HG03280 (cell line): ENCODE results near the gene NR0B2.
A peak's percentile ranks its signal among the peaks of the same experiment; 100 is the strongest.
"Not testable (repeated sequence)": the region's sequence is repeated elsewhere in the genome, so short reads cannot be mapped to it uniquely, and the experiment has no call there.

Source experiments
- ATAC-seq: cut with Tn5 transposase; IDR thresholded peaks from one replicate; pipeline ENCODE4 v1.9.1; 2021; ENCODE audit warnings: mild to moderate bottlenecking, moderate library complexity; ENCODE audit not compliant: unreplicated experiment

Gene NR0B2

DNA sequence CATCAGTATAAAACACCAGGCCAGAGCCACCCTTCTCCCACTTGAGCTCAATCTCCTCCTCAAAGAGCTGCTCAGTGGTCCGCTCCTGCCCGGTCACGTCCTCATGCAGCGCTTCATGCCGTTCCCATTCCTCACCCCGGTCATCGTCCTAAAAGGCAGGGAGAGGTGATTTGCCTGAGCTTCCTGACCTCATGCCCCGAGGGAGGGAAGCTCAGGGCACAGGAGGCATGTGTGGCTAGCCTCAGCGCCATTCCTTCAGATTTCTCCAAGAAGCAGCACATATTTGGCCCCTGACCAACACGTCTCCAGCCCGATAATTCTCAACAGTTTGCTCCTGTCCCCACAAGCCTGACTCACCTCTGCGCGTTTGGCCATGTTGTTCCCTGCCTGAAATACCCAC is 19.5 kb downstream of the NR0B2 start:
- ATAC-seq, result no peak

GRCh38 chr1:26890467-26890796 is 23.3 kb downstream of the NR0B2 start:
- ATAC-seq, result peak; percentile 19

- peak; percentile 80 for ATAC-seq
Measured at GRCh38 chr1:26889551-26890466, 24.0 kb downstream of the NR0B2 start, which contains the start of gene GPN2. Gene GPN2 (minus strand): TSS chr1:26890283. CDS start chr1:26890096, 187 bp downstream.

GRCh38 chr1:26888231-26888630 is 25.5 kb downstream of the NR0B2 start:
- no peak for ATAC-seq

- no peak for ATAC-seq
Measured at GRCh38 chr1:26887125-26887524, 26.6 kb downstream of the NR0B2 start.

- ATAC-seq, result no peak
Measured at GRCh38 chr1:26882696-26883463, 30.9 kb downstream of the NR0B2 start.

DNA sequence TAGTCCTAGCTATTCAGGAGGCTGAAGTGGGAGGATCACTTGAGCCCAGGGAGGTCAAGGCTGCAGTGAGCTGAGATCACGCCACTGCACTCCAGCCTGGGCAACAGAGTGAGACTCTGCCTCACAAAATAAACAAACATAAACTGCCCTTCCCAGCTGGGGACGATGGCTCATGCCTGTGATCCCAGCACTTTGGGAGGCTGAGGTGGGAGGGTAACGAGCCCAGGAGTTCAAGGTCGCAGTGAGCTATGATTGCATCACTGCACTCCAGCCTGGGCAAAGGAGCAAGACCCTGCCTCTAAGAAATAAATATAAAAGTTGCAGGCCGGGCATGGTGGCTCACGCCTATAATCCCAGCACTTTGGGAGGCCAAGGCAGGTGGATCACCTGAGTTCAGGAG is 32.2 kb downstream of the NR0B2 start:
- not testable (repeated sequence) for ATAC-seq

DNA sequence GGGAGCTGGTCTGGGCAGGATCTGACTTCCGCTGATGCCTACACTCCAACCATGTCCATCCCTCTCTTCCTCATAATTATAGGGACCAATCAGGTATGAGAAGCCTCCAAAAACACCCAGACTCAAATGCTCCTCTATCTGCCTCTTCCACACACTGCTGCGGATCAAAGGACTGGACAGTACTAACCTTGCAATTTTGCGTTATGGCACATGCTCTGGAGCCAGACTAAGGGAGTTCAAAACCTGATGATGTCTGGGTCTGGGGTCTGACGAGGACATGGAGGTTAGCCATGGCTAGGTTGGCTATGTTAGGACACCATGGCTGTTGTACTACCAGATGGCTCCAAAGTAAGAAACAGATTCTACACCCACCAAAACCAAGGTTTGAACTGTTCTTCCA is 34.0 kb downstream of the NR0B2 start:
- no peak for ATAC-seq

DNA sequence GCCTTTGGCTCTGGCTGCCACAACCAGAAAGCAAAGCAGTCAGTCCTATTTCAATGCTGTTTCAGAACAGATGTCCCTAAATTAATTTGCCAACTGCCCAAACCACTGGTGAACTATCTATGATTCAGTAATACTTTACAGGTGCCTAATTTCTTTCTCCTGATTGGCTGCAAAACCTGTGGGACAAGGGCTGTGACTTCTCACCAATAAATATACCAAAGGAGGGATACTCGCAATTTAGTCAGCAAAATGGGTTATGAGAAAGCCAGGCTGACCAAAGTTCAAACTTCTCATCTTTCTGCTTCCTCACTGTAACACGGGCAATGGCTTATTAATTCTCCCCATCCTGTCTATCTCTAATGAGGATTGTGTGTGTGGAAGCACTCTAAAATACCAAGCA is 36.4 kb downstream of the NR0B2 start:
- no peak for ATAC-seq

DNA sequence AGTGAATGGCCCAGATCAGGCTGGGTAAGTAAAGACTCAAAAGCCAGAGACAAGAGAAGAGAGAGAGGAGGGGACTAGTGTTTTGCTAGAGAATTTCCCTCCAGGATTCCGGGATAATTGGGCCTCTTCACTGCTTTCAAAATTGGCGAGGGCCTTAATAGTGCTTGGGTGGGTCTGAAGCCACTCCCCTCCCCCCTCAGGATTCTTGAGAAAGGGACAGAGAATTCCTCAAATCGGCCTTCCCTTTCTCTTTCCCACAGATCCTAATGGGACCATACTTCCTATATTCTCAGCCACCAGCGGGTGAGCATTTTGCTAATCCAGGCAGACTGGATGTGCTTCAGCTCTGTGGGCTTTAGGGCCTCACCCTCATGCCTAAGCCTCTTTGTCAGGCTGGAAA is 38.9 kb downstream of the NR0B2 start:
- no peak for ATAC-seq

GRCh38 chr1:26873097-26873496 is 40.7 kb downstream of the NR0B2 start:
- not testable (repeated sequence) for ATAC-seq

DNA sequence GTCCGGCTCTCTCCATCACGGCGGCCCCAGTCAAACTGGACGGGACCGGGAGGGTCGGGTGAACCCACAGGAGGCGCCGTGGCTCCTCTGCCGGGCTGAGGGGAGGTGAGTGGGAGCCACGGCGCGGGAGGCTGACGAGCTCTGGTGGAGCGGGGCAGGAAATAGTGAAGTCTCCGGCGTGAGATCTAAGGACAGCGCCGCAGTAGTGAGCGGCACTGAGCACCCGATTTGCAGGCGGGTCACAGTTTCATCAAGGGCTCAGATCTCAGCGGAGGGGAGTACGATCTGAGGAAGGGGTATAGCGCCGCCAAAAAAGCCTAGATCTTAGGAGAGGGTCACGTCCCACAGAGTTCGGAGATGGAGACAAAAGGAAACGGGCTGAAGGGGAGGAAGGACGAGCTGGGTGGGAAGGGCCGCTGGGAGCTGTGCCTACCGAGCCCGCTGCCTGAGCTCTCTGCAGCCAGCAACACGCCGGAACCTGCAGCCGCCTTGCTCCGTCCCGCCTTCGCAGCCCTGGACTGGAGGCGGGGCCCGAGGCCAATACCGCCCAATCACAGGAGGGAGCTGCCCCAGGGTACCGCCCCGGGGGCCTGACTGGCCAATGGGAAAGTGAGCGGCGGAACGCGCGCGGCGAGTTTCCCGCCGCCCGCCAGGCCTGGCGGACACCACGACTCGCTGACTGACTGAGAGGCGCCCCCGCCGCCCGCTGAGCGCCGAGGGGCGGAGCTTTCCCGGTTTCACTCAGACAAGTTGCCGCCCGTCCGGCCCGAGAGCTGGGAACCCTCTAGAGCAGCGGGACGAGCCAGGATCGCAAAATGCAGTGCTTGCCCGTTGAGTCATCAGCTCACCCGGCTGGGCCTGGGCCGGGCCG is 48.9 kb downstream of the NR0B2 start:
- ATAC-seq, result peak; percentile 93

GRCh38 chr1:26863685-26864077 is 50.1 kb downstream of the NR0B2 start:
- no peak for ATAC-seq

GRCh38 chr1:26862781-26863684 is 50.7 kb downstream of the NR0B2 start, which contains the start of gene SFN:
Gene SFN (plus strand): TSS chr1:26863149. CDS start chr1:26863213, 64 bp downstream.
- ATAC-seq, result no peak

GRCh38 chr1:26861889-26862378 is 51.8 kb downstream of the NR0B2 start:
- ATAC-seq, result no peak
